Ascending aorta (tissue), 2 donors: ENCODE measurements around the gene SWAP70. TPM values are rescaled to one million over a fixed set of nuclear protein-coding genes. Genes with fewer than 3 reads are reported as not detected.

Source experiments
- DNase-seq, 2 donors: peaks; one replicate each; pipeline ENCODE4 v3.0.0-alpha.2; 2019; ENCODE audit warnings: low spot score in 2 of 2
- H3K27ac ChIP-seq, 2 donors: fragments of 200-600 bp; sonication (generic); one replicate each; pipeline ENCODE4 v1.5.1; 2016 to 2017; ENCODE audit warnings: mild to moderate bottlenecking in 1 of 2
- H3K27me3 ChIP-seq: fragments of 200-600 bp; sonication (generic); one replicate; pipeline ENCODE4 v1.5.1; 2017
- H3K36me3 ChIP-seq, 2 donors: fragments of 200-600 bp; sonication (generic); one replicate each; pipeline ENCODE4 v1.5.1; 2016
- H3K4me1 ChIP-seq, 2 donors: fragments of 200-600 bp; sonication (generic); one replicate each; pipeline ENCODE4 v1.5.1; 2016 to 2017; ENCODE audit warnings: mild to moderate bottlenecking in 1 of 2
- H3K4me3 ChIP-seq, 2 donors: fragments of 200-600 bp; sonication (generic); one replicate each; pipeline ENCODE4 v1.5.1; 2016 to 2017; ENCODE audit warnings: mild to moderate bottlenecking in 1 of 2
- H3K9me3 ChIP-seq, 2 donors: fragments of 200-600 bp; sonication (generic); one replicate each; pipeline ENCODE4 v1.5.1; 2016
- intact Hi-C: fragments of 100-400 bp; cut with DNase I; formaldehyde crosslinking; loops from one replicate; pipeline ENCODE4 v1.15.1; 2023
- total RNA-seq: library from RNA; depleted of rRNA; stranded (reverse); fragments of >200 nt; gene quantifications from one replicate; pipeline ENCODE4 v1.1.0, GENCODE V29; 2016
- TF ChIP-seq, protein P1 (sequence below), 3 experiments: fragments of 200-600 bp in 2 of 3; fragments of 450-650 bp in 1 of 3; sonication (generic) in 2 of 3; IDR thresholded peaks; one replicate each; pipeline ENCODE4 v1.5.1; 2016 to 2019; ENCODE audit warnings: antibody characterized with exemption in 3 of 3, mild to moderate bottlenecking in 1 of 3, moderate library complexity in 1 of 3

SWAP70 gene
- total RNA-seq, 1 donor from 2014 or later = 40.1 TPM

DNA sequence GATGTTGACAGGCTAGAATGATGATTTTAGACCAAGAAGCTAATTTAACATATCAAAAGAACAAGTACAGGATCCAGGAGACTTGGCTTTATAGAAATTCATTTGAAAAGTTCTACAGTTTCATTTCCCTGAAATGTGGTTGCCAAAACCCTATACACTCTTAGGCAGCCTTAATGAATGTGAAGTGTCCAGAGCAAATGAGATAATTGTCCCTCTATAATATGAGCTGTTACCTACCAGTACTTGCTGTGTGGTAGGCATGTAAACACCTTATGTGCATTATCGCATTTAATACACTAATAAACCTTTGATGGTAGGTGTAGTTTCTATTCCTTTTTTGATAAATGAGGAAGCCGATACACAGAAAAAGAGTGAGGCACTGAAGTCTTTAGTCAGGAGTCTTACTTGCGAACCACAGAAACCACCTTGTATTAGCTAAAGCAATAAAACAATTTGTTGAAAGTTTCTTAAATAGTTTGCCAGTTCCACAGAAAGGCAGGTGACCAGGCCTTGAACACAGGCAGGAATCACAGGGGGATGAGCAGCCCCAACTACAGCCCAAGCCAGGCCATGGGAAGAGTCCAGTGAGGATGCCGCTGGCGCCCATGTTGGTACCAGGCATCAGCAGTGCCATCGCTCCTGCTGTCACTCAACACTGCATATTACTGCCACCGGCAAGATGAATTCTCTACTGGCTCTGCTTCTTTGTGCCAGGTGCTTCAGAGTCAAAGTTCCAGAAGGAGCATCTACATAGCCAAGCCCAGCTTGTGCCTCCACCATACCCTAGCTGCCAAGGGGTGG lies 81.7 kb downstream of the SWAP70 start:
- Histone ChIP-seq H3K9me3 (no peaks in the 10 kb centered on the region), H3K36me3 (peaks cover 32 to 35% of the 10 kb centered on the region in 2 donors), H3K4me3 (no peak overlapping the region), H3K27me3 (no peaks in the 10 kb centered on the region), H3K27ac (no peak overlapping the region), H3K4me1 (peaks cover 3 to 8% of the 10 kb centered on the region in 2 donors)
- no peak for DNase-seq
- TF ChIP-seq, protein P1, sequence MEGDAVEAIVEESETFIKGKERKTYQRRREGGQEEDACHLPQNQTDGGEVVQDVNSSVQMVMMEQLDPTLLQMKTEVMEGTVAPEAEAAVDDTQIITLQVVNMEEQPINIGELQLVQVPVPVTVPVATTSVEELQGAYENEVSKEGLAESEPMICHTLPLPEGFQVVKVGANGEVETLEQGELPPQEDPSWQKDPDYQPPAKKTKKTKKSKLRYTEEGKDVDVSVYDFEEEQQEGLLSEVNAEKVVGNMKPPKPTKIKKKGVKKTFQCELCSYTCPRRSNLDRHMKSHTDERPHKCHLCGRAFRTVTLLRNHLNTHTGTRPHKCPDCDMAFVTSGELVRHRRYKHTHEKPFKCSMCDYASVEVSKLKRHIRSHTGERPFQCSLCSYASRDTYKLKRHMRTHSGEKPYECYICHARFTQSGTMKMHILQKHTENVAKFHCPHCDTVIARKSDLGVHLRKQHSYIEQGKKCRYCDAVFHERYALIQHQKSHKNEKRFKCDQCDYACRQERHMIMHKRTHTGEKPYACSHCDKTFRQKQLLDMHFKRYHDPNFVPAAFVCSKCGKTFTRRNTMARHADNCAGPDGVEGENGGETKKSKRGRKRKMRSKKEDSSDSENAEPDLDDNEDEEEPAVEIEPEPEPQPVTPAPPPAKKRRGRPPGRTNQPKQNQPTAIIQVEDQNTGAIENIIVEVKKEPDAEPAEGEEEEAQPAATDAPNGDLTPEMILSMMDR (IDR thresholded peaks at IDR 0.05) = no peak
- intact Hi-C loops = loop anchor here (5.0 kb wide), 3 partner anchors 88 to 578 kb away; no protein-coding TSS in a partner anchor

DNA sequence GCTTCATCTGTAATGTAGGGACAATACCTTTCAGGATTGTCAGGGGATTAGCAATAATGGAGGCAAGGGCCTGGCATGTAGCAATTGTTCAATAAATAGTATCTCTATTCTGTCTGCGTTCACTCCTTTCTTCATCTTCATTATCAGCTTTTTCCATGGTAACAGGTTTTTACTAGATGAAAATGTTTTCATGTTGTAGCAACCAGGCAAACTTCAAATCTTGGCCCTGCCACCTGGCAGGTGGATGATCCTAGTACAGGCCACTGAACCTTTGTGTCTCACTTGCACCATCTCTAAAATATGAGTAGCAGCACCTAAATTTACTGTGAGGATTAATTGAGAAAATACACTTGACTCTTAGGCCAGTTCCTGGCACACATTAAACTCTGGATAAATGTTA lies 83.4 kb downstream of the SWAP70 start:
- Histone ChIP-seq H3K9me3 (no peaks in the 10 kb centered on the region), H3K27ac (peak overlapping the region in 1 of 2 donors; percentile 31), H3K36me3 (peaks cover 33 to 37% of the 10 kb centered on the region in 2 donors), H3K4me1 (peaks cover 3 to 8% of the 10 kb centered on the region in 2 donors), H3K4me3 (no peak overlapping the region), H3K27me3 (no peaks in the 10 kb centered on the region)
- TF ChIP-seq, protein P1 (IDR thresholded peaks at IDR 0.05) = no peak
- DNase-seq = no peak
- intact Hi-C loops = loop anchor here (5.0 kb wide), 3 partner anchors 90 to 580 kb away; no protein-coding TSS in a partner anchor

DNA sequence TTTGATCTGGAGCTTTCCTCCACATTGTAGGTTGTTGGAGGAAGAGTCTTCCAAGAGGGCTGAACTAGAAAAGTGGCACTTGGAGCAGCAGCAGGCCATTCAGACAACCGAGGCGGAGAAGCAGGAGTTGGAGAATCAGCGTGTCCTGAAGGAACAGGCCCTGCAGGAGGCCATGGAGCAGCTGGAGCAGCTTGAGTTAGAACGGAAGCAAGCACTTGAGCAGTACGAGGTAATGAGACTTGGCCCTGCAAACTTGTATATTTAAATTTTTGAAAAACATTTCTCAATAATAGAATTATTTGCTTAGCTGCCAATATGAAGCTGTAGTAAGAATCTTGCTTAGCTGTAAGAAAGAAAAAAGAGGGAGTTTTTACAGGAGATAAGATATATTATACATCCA lies 84.0 kb downstream of the SWAP70 start:
- Histone ChIP-seq H3K27ac (peak overlapping the region; percentile 15 to 31), H3K9me3 (no peaks in the 10 kb centered on the region), H3K4me3 (no peak overlapping the region), H3K27me3 (no peaks in the 10 kb centered on the region), H3K36me3 (peaks cover 30 to 33% of the 10 kb centered on the region in 2 donors), H3K4me1 (peaks cover 3 to 8% of the 10 kb centered on the region in 2 donors)
- TF ChIP-seq, protein P1 (IDR thresholded peaks at IDR 0.05) = no peak
- intact Hi-C loops = loop anchor here (1.0 to 5.0 kb wide), 4 partner anchors 91 to 581 kb away; no protein-coding TSS in a partner anchor
- DNase-seq = no peak

DNA sequence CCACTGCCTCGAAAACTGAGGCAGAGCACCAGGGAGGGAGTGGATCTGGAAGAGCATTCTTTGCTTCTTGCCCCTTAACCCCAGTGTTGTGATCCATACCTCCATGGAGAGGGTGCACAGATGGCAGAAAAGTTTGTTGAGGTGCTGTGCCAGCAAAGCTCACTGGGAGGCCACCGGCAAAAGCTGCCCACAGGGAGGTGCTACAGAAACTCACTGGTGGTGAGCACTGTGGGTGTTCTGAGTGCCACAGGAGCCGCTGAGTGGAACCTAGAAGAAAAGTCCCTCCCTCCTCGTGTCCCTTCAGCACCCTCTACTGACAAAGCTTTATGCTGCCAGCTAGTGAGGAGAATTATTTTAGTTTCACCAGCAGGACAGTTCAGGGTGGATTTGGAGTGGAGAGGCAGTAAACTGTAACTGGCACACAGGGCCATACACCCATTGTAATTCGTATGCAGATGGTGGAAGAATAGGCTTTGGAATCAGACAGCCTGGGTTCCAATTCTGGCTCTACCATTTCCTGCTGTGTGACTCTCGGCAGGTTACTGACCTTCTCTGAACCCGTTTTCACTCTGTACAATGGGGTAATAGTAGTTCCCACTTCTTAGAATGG lies 84.6 kb downstream of the SWAP70 start:
- Histone ChIP-seq H3K27ac (peak overlapping the region; percentile 15 to 31), H3K4me3 (no peak overlapping the region), H3K9me3 (no peaks in the 10 kb centered on the region), H3K27me3 (no peaks in the 10 kb centered on the region), H3K4me1 (peaks cover 3 to 8% of the 10 kb centered on the region in 2 donors), H3K36me3 (peaks cover 30 to 33% of the 10 kb centered on the region in 2 donors)
- intact Hi-C loops = loop anchor here (1.0 to 5.0 kb wide), 4 partner anchors 91 to 581 kb away; no protein-coding TSS in a partner anchor
- TF ChIP-seq, protein P1 (IDR thresholded peaks at IDR 0.05) = peak; percentile 76 to 88 (median 80)
- peak in 1 of 2 donors; percentile 80 for DNase-seq

DNA sequence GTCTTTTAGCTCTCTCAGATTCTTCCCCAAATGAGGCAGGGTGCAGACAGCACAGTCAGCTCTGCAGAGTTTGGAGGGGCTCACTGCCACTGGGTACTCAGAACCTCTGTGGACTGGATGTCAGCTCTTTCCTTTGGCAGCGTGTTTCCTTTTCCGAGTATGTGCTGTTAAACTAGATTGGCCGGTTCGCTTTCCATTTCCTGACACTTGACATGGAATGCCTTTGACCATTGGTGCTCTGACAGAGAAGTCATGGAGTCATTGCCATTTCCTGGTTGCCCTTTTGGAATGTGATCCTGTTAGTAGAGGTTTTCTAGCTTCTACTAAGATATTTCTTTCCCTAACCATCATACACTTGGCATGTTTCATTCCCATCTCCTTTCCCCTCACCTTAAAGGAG lies 86.7 kb downstream of the SWAP70 start:
- Histone ChIP-seq H3K4me3 (no peak overlapping the region), H3K27me3 (no peaks in the 10 kb centered on the region), H3K4me1 (peaks cover 3 to 8% of the 10 kb centered on the region in 2 donors), H3K36me3 (peaks cover 30 to 33% of the 10 kb centered on the region in 2 donors), H3K27ac (peak overlapping the region in 1 of 2 donors; percentile 41), H3K9me3 (no peaks in the 10 kb centered on the region)
- TF ChIP-seq, protein P1 (IDR thresholded peaks at IDR 0.05) = no peak
- intact Hi-C loops = no loop called here
- DNase-seq = no peak
